ENCODE data around the gene STOML2.

Gene STOML2

GRCh38 chr9:35114840-35115628 lies 12.1 kb upstream of the STOML2 start:
- no peaks in the 10 kb centered on the region for H3K79me2 ChIP-seq (ENCODE audit: control insufficient read depth, insufficient read depth, low read length)
- no peak overlapping the region for H2BK120ac ChIP-seq (ENCODE audit: low read depth, low read length)
- DNase-seq = peak; percentile 68
- peak overlapping the region; percentile 62 for H3K4me3 ChIP-seq (ENCODE audit: low read length)
- H4K8ac ChIP-seq (ENCODE audit: low read depth, low read length) = no peak overlapping the region
- H3K4ac ChIP-seq (ENCODE audit: low read depth, low read length) = peak overlapping the region; percentile 74
- H2AK5ac ChIP-seq (ENCODE audit: low read length) = no peak overlapping the region
- peak overlapping the region; percentile 81 for H3K18ac ChIP-seq (ENCODE audit: low read length)
- peak overlapping the region; percentile 93 for H3K27ac ChIP-seq (ENCODE audit: low read depth, low read length)
- peaks cover 7% of the 10 kb centered on the region for H3K79me1 ChIP-seq (ENCODE audit: low read length)
- H3K23ac ChIP-seq (ENCODE audit: low read length) = no peak overlapping the region
- peak overlapping the region; percentile 85 for H3K9ac ChIP-seq (ENCODE audit: low read length)
- WGBS (ENCODE audit: extremely low coverage, insufficient coverage, low lambda C conversion rate) = no CpG with 5 or more reads among the region's 12 CpGs
- no peak overlapping the region for H2BK5ac ChIP-seq (ENCODE audit: low read length)
- peak overlapping the region; percentile 61 for H2BK15ac ChIP-seq (replicated peaks; ENCODE audit: low read depth)
- peak overlapping the region; percentile 85 for H3K56ac ChIP-seq (ENCODE audit: low read length)
- peaks cover 9% of the 10 kb centered on the region for H3K4me1 ChIP-seq (ENCODE audit: control insufficient read depth, low read depth, low read length)
- no peaks in the 10 kb centered on the region for H3K36me3 ChIP-seq (ENCODE audit: control insufficient read depth, insufficient read depth, low read length)
- H3K4me2 ChIP-seq (ENCODE audit: low read length) = peak overlapping the region; percentile 94
- H4K5ac ChIP-seq (ENCODE audit: low read length) = no peak overlapping the region
- H3K27me3 ChIP-seq (ENCODE audit: insufficient read depth, low read length, poor library complexity) = no peaks in the 10 kb centered on the region

- Histone ChIP-seq H4K8ac (ENCODE audit: low read depth, low read length) (no peak overlapping the region), H3K36me3 (ENCODE audit: control insufficient read depth, insufficient read depth, low read length) (no peaks in the 10 kb centered on the region), H3K4me3 (ENCODE audit: low read length) (no peak overlapping the region), H3K4ac (ENCODE audit: low read depth, low read length) (peak overlapping the region; percentile 74), H3K79me1 (ENCODE audit: low read length) (peaks cover 10% of the 10 kb centered on the region), H3K9ac (ENCODE audit: low read length) (peak overlapping the region; percentile 85), H2BK5ac (ENCODE audit: low read length) (peak overlapping the region; percentile 33), H3K56ac (ENCODE audit: low read length) (peak overlapping the region; percentile 85), H2AK5ac (ENCODE audit: low read length) (no peak overlapping the region), H4K5ac (ENCODE audit: low read length) (no peak overlapping the region), H3K4me1 (ENCODE audit: control insufficient read depth, low read depth, low read length) (peaks cover 9% of the 10 kb centered on the region), H3K79me2 (ENCODE audit: control insufficient read depth, insufficient read depth, low read length) (no peaks in the 10 kb centered on the region), H3K23ac (ENCODE audit: low read length) (no peak overlapping the region), H2BK120ac (ENCODE audit: low read depth, low read length) (no peak overlapping the region), H3K27me3 (ENCODE audit: insufficient read depth, low read length, poor library complexity) (no peaks in the 10 kb centered on the region), H3K4me2 (ENCODE audit: low read length) (peak overlapping the region; percentile 94), H2BK15ac (replicated peaks; ENCODE audit: low read depth) (peak overlapping the region; percentile 61), H3K27ac (ENCODE audit: low read depth, low read length) (peak overlapping the region; percentile 93), H3K18ac (ENCODE audit: low read length) (peak overlapping the region; percentile 81)
- peak; percentile 100 for DNase-seq
- WGBS (ENCODE audit: extremely low coverage, insufficient coverage, low lambda C conversion rate) = no CpG with 5 or more reads among the region's 5 CpGs
These were observed 11.3 kb upstream of the STOML2 start for GRCh38 chr9:35114113-35114839.

- Histone ChIP-seq H3K79me1 (ENCODE audit: low read length) (peaks cover 10% of the 10 kb centered on the region), H3K9ac (ENCODE audit: low read length) (no peak overlapping the region), H2BK120ac (ENCODE audit: low read depth, low read length) (no peak overlapping the region), H3K27ac (ENCODE audit: low read depth, low read length) (no peak overlapping the region), H3K79me2 (ENCODE audit: control insufficient read depth, insufficient read depth, low read length) (no peaks in the 10 kb centered on the region), H2BK15ac (replicated peaks; ENCODE audit: low read depth) (no peak overlapping the region), H3K4me1 (ENCODE audit: control insufficient read depth, low read depth, low read length) (peaks cover 9% of the 10 kb centered on the region), H3K4me2 (ENCODE audit: low read length) (no peak overlapping the region), H4K5ac (ENCODE audit: low read length) (no peak overlapping the region), H3K18ac (ENCODE audit: low read length) (no peak overlapping the region), H3K23ac (ENCODE audit: low read length) (no peak overlapping the region), H2AK5ac (ENCODE audit: low read length) (no peak overlapping the region), H3K27me3 (ENCODE audit: insufficient read depth, low read length, poor library complexity) (no peaks in the 10 kb centered on the region), H2BK5ac (ENCODE audit: low read length) (no peak overlapping the region), H3K56ac (ENCODE audit: low read length) (no peak overlapping the region), H3K4ac (ENCODE audit: low read depth, low read length) (peak overlapping the region; percentile 19), H3K4me3 (ENCODE audit: low read length) (no peak overlapping the region), H3K36me3 (ENCODE audit: control insufficient read depth, insufficient read depth, low read length) (no peaks in the 10 kb centered on the region), H4K8ac (ENCODE audit: low read depth, low read length) (no peak overlapping the region)
- no CpG with 5 or more reads among the region's 3 CpGs for WGBS (ENCODE audit: extremely low coverage, insufficient coverage, low lambda C conversion rate)
- no peak for DNase-seq
These were observed 9.5 kb upstream of the STOML2 start for GRCh38 chr9:35112257-35113020.

- Histone ChIP-seq H3K4ac (ENCODE audit: low read depth, low read length) (no peak overlapping the region), H3K23ac (ENCODE audit: low read length) (no peak overlapping the region), H3K4me2 (ENCODE audit: low read length) (peak overlapping the region; percentile 87), H3K9ac (ENCODE audit: low read length) (peak overlapping the region; percentile 82), H3K18ac (ENCODE audit: low read length) (peak overlapping the region; percentile 20), H4K8ac (ENCODE audit: low read depth, low read length) (no peak overlapping the region), H3K27ac (ENCODE audit: low read depth, low read length) (peak overlapping the region; percentile 59), H2BK15ac (replicated peaks; ENCODE audit: low read depth) (no peak overlapping the region), H3K4me1 (ENCODE audit: control insufficient read depth, low read depth, low read length) (peaks cover 9% of the 10 kb centered on the region), H3K56ac (ENCODE audit: low read length) (peak overlapping the region; percentile 91), H4K5ac (ENCODE audit: low read length) (no peak overlapping the region), H3K4me3 (ENCODE audit: low read length) (peak overlapping the region; percentile 63), H3K79me1 (ENCODE audit: low read length) (peaks cover 10% of the 10 kb centered on the region), H2BK120ac (ENCODE audit: low read depth, low read length) (no peak overlapping the region), H3K79me2 (ENCODE audit: control insufficient read depth, insufficient read depth, low read length) (no peaks in the 10 kb centered on the region), H2BK5ac (ENCODE audit: low read length) (no peak overlapping the region), H3K36me3 (ENCODE audit: control insufficient read depth, insufficient read depth, low read length) (no peaks in the 10 kb centered on the region), H2AK5ac (ENCODE audit: low read length) (no peak overlapping the region), H3K27me3 (ENCODE audit: insufficient read depth, low read length, poor library complexity) (no peaks in the 10 kb centered on the region)
- DNase-seq = peak; percentile 100
- no CpG with 5 or more reads among the region's 57 CpGs for WGBS (ENCODE audit: extremely low coverage, insufficient coverage, low lambda C conversion rate)
These were observed 8.3 kb upstream of the STOML2 start for GRCh38 chr9:35111001-35111933.

- Histone ChIP-seq H4K5ac (ENCODE audit: low read length) (no peak overlapping the region), H3K9ac (ENCODE audit: low read length) (no peak overlapping the region), H3K4me3 (ENCODE audit: low read length) (no peak overlapping the region), H3K18ac (ENCODE audit: low read length) (no peak overlapping the region), H2BK120ac (ENCODE audit: low read depth, low read length) (no peak overlapping the region), H3K79me1 (ENCODE audit: low read length) (peaks cover 10% of the 10 kb centered on the region), H3K36me3 (ENCODE audit: control insufficient read depth, insufficient read depth, low read length) (no peaks in the 10 kb centered on the region), H3K56ac (ENCODE audit: low read length) (no peak overlapping the region), H2BK15ac (replicated peaks; ENCODE audit: low read depth) (no peak overlapping the region), H2AK5ac (ENCODE audit: low read length) (no peak overlapping the region), H3K23ac (ENCODE audit: low read length) (no peak overlapping the region), H3K4me2 (ENCODE audit: low read length) (no peak overlapping the region), H3K4ac (ENCODE audit: low read depth, low read length) (no peak overlapping the region), H3K27ac (ENCODE audit: low read depth, low read length) (no peak overlapping the region), H4K8ac (ENCODE audit: low read depth, low read length) (no peak overlapping the region), H3K27me3 (ENCODE audit: insufficient read depth, low read length, poor library complexity) (no peaks in the 10 kb centered on the region), H2BK5ac (ENCODE audit: low read length) (no peak overlapping the region), H3K4me1 (ENCODE audit: control insufficient read depth, low read depth, low read length) (peaks cover 9% of the 10 kb centered on the region), H3K79me2 (ENCODE audit: control insufficient read depth, insufficient read depth, low read length) (no peaks in the 10 kb centered on the region)
- no CpG with 5 or more reads among the region's 3 CpGs for whole genome bisulfite sequencing (ENCODE audit: extremely low coverage, insufficient coverage, low lambda C conversion rate)
- no peak for DNase-seq
These were observed 7.4 kb upstream of the STOML2 start for GRCh38 chr9:35110327-35110761.
